Measurements from ENCODE around the gene RYR2. TPM values are rescaled to one million over a fixed set of nuclear protein-coding genes. Genes with fewer than 3 reads are reported as not detected.

The RYR2 gene
- total RNA-seq, 1 experiment from 2014 or later, result 3.4 TPM

- H3K27ac ChIP-seq (ENCODE audit: insufficient read length, low read depth, low read length), result no peak overlapping the region
- no peak overlapping the region for H3T11ph ChIP-seq (ENCODE audit: low read length)
- no peak overlapping the region for H2AK5ac ChIP-seq (ENCODE audit: insufficient read length, low read length)
- H3K4me2 ChIP-seq (ENCODE audit: insufficient read depth, insufficient read length, low read length), result no peak overlapping the region
- H2BK120ac ChIP-seq (ENCODE audit: low read depth, low read length, poor library complexity, severe bottlenecking), result no peak overlapping the region
- H3K27me3 ChIP-seq (ENCODE audit: insufficient read depth, low read length), result no peaks in the 10 kb centered on the region
- H3K36me3 Mint-ChIP-seq (ENCODE audit: insufficient read depth in 1 of 3, low read depth in 3 of 3), result no peaks in the 10 kb centered on the region
- no peak overlapping the region for H3K56ac ChIP-seq (ENCODE audit: insufficient read length, low read depth, low read length)
- H4K8ac ChIP-seq (replicated peaks; ENCODE audit: insufficient read length, low read depth, low read length), result no peak overlapping the region
- no peak overlapping the region for H3K14ac ChIP-seq (ENCODE audit: insufficient read depth, low read length)
- H4K5ac ChIP-seq (ENCODE audit: insufficient read length, low read depth, low read length), result no peak overlapping the region
- no peaks in the 10 kb centered on the region for H3K27me3 Mint-ChIP-seq (ENCODE audit: low read depth)
- no peak overlapping the region for H2BK12ac ChIP-seq (ENCODE audit: insufficient read length, low read depth, low read length)
- no CpG with 5 or more reads among the region's 5 CpGs for WGBS (ENCODE audit: extremely low coverage, insufficient read length, low lambda C conversion rate)
- no peak overlapping the region for H2BK5ac ChIP-seq (ENCODE audit: insufficient read length, low read length)
- H3K4me1 ChIP-seq (ENCODE audit: insufficient read depth, low read length), result no peaks in the 10 kb centered on the region
- H3K9me3 ChIP-seq (ENCODE audit: control insufficient read depth, low read depth, low read length), result no peaks in the 10 kb centered on the region
- no peaks in the 10 kb centered on the region for H3K9me3 Mint-ChIP-seq
- H3K9ac ChIP-seq (ENCODE audit: extremely low read depth, insufficient read length, low read length), result no peak overlapping the region
- H3K4me3 Mint-ChIP-seq, result no peak overlapping the region
- no peak overlapping the region for H2AFZ ChIP-seq (ENCODE audit: low read length)
- H3K18ac ChIP-seq (ENCODE audit: insufficient read length, low read depth, low read length), result no peak overlapping the region
- H3K79me2 ChIP-seq (ENCODE audit: insufficient read depth, low read length), result no peaks in the 10 kb centered on the region
- H3K79me1 ChIP-seq (ENCODE audit: insufficient read depth, low read depth, low read length, poor library complexity, severe bottlenecking), result no peaks in the 10 kb centered on the region
- H3K4ac ChIP-seq (ENCODE audit: low read depth, low read length), result no peak overlapping the region
- no peak overlapping the region for H2BK20ac ChIP-seq (ENCODE audit: low read depth, low read length, poor library complexity, severe bottlenecking)
- H4K20me1 ChIP-seq (ENCODE audit: control insufficient read depth, insufficient read depth, insufficient read length), result no peaks in the 10 kb centered on the region
- no peaks in the 10 kb centered on the region for H3K23me2 ChIP-seq (ENCODE audit: insufficient read length, low read depth, low read length, poor library complexity, severe bottlenecking)
- peaks cover 3% of the 10 kb centered on the region in 2 experiments; a peak in 2 of 4 replicates for H3K4me1 Mint-ChIP-seq
- no peak overlapping the region for H3K23ac ChIP-seq (ENCODE audit: insufficient read length, low read depth, low read length)
- no peak overlapping the region for H2BK15ac ChIP-seq (ENCODE audit: low read depth, low read length)
- DNase-seq, result no peak
- no peak for TF ChIP-seq CTCF (conservative IDR thresholded peaks at IDR 0.05)
- no peak overlapping the region for H4K91ac ChIP-seq (ENCODE audit: insufficient read length, low read depth, low read length)
- H3K27ac Mint-ChIP-seq, result no peak overlapping the region
Measured at GRCh38 chr1:237387144-237387505, 345.1 kb downstream of the RYR2 start.
